ENCODE results near the gene DNMT3A. TPM values are rescaled to one million over a fixed set of nuclear protein-coding genes. Genes with fewer than 3 reads are reported as not detected.

DNMT3A gene
- total and polyA plus RNA-seq, 2 donors (not counting 3 experiments of a cell fraction or from before 2014, with no cell fraction given): 23.3 to 71.7 TPM

- Histone ChIP-seq H3K4me1 (ENCODE audit: control insufficient read depth, extremely low read depth, insufficient read depth, low read length) (no peaks in the 10 kb centered on the region), H3K9me3 (replicated peaks; ENCODE audit: control insufficient read depth, insufficient read depth, low read length) (no peaks in the 10 kb centered on the region), H3K36me3 (ENCODE audit: control insufficient read depth in 2 of 2, extremely low read depth in 1 of 2, insufficient read depth in 2 of 2, low read length in 2 of 2) (peaks cover 18 to 69% of the 10 kb centered on the region in 2 experiments), H3K27ac (ENCODE audit: insufficient read depth, low read depth, low read length) (no peak overlapping the region), H3K9me1 (replicated peaks; ENCODE audit: control insufficient read depth, extremely low read depth, insufficient read depth, low read length) (no peaks in the 10 kb centered on the region), H2AFZ (ENCODE audit: low read depth, low read length) (no peak overlapping the region), H3K4me2 (ENCODE audit: insufficient read depth, low read length) (no peak overlapping the region), H3K4me3 (replicated peaks in 1 of 3; ENCODE audit: insufficient read depth in 1 of 3, low read depth in 1 of 3, low read length in 3 of 3) (no peak overlapping the region), H3K79me2 (ENCODE audit: control insufficient read depth, insufficient read depth, low read length) (peaks cover 4% of the 10 kb centered on the region), H3K9ac (replicated peaks; ENCODE audit: extremely low read depth, insufficient read depth, low read length) (no peak overlapping the region), H4K20me1 (replicated peaks; ENCODE audit: control insufficient read depth, extremely low read depth, insufficient read depth, low read length) (no peaks in the 10 kb centered on the region), H3K27me3 (ENCODE audit: control insufficient read depth in 2 of 2, insufficient read depth in 2 of 2, low read length in 2 of 2) (no peaks in the 10 kb centered on the region)
- POLR2A ChIA-PET: no interaction called here
- BruUV-seq (replicated peaks): no TSS peak
- no peak for FAIRE-seq
- CTCF ChIA-PET: no interaction called here
- intact Hi-C loops (cut with micrococcal nuclease): no loop called here
- dilution Hi-C loops (cut with MboI; ENCODE audit: extremely low pct_ligation_motif_present, low sequenced_read_pairs): no loop called here
- no peak for TF ChIP-seq JUN (IDR thresholded peaks at IDR 0.05; ENCODE audit: borderline replicate concordance, insufficient read depth, insufficient read length, low read depth)
- no peak for TF ChIP-seq POLR2A (IDR thresholded peaks at IDR 0.05; ENCODE audit: low read depth, low read length)
- TF ChIP-seq CTCF (IDR thresholded peaks at IDR 0.05; ENCODE audit: extremely low read depth in 1 of 2, insufficient read depth in 1 of 2, low read depth in 1 of 2, low read length in 2 of 2): no peak
- no peak for TF ChIP-seq POLR2AphosphoS5 (IDR thresholded peaks at IDR 0.05; ENCODE audit: insufficient read depth, low read depth, low read length)
- no peak for TF ChIP-seq EZH2 (IDR thresholded peaks at IDR 0.05; ENCODE audit: borderline replicate concordance, low read depth, low read length, severe bottlenecking)
- no peak for TF ChIP-seq MAX (IDR thresholded peaks at IDR 0.05; ENCODE audit: insufficient read depth, insufficient read length)
- no peak for TF ChIP-seq FOS (IDR thresholded peaks at IDR 0.05; ENCODE audit: borderline replicate concordance, insufficient read depth, low read length)
- no peak for TF ChIP-seq GATA2 (IDR thresholded peaks at IDR 0.05; ENCODE audit: insufficient read depth, insufficient read length, low read depth, low read length)
- TF ChIP-seq MYC (IDR thresholded peaks at IDR 0.05; ENCODE audit: low read depth, low read length): no peak
- no peak for DNase-seq (ENCODE audit: low read depth, low spot score)
Measured at GRCh38 chr2:25245141-25245540, 96.6 kb downstream of the DNMT3A start.
